ENCODE measurements around the gene SHD. TPM values are rescaled to one million over a fixed set of nuclear protein-coding genes. Genes with fewer than 3 reads are reported as not detected.
A peak's percentile ranks its signal among the peaks of the same experiment; 100 is the strongest.

The SHD gene
- total RNA-seq, 2 experiments from 2014 or later: not detected

DNA sequence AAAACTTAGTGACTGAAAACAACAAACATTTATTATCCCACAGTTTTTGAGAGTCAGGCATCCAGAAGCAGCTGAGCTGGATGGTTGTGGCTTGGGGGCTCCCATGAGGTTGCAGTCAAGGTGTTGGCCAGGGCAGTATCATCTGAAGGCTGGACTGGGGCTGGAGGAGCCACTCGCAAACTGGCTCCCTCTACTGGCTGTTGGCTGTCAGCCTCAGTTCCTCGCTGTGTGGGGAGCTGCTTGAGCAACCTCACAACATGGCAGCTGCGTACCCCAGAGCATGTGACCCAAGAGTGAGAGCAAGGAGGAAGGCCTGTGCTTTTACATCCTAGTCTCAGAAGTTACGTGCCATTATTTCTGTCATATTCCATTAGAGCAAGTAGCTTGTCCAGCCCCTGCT, 22.5 kb upstream of the SHD start:
- ChIA-PET POLR2A (no interaction called here), CTCF (ENCODE audit: unreplicated experiment) (no interaction called here)
- Histone ChIP-seq H2AFZ (ENCODE audit: low read length) (no peak overlapping the region), H3K4me2 (ENCODE audit: low read length) (no peak overlapping the region), H3K36me3 (ENCODE audit: insufficient read depth, low read length) (peaks cover 86% of the 10 kb centered on the region), H3K9me2 (ENCODE audit: insufficient read depth, low read length) (no peaks in the 10 kb centered on the region), H3K27ac (ENCODE audit: low read depth, low read length, poor library complexity, severe bottlenecking) (no peak overlapping the region), H3K4me3 (ENCODE audit: low read depth, low read length, poor library complexity, severe bottlenecking) (no peak overlapping the region), H3K4me1 (ENCODE audit: insufficient read depth, low read length, poor library complexity, severe bottlenecking) (no peaks in the 10 kb centered on the region), H4K20me1 (ENCODE audit: insufficient read depth, low read length) (no peaks in the 10 kb centered on the region), H3K79me2 (ENCODE audit: insufficient read depth, low read depth, low read length) (no peaks in the 10 kb centered on the region), H3K9me3 (ENCODE audit: low read length) (peaks cover 17% of the 10 kb centered on the region; the same call in 1 of the 2 replicates)
- DNase-seq (ENCODE audit: low spot score): no peak
- BruUV-seq (replicated peaks): no TSS peak
- no peak for TF ChIP-seq EZH2phosphoT487 (IDR thresholded peaks at IDR 0.05; ENCODE audit: borderline replicate concordance, low read depth, low read length)
- TF ChIP-seq, protein P1, sequence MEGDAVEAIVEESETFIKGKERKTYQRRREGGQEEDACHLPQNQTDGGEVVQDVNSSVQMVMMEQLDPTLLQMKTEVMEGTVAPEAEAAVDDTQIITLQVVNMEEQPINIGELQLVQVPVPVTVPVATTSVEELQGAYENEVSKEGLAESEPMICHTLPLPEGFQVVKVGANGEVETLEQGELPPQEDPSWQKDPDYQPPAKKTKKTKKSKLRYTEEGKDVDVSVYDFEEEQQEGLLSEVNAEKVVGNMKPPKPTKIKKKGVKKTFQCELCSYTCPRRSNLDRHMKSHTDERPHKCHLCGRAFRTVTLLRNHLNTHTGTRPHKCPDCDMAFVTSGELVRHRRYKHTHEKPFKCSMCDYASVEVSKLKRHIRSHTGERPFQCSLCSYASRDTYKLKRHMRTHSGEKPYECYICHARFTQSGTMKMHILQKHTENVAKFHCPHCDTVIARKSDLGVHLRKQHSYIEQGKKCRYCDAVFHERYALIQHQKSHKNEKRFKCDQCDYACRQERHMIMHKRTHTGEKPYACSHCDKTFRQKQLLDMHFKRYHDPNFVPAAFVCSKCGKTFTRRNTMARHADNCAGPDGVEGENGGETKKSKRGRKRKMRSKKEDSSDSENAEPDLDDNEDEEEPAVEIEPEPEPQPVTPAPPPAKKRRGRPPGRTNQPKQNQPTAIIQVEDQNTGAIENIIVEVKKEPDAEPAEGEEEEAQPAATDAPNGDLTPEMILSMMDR (conservative IDR thresholded peaks at IDR 0.05; ENCODE audit: low read length): peak; percentile 67
- intact Hi-C loops (cut with micrococcal nuclease; ENCODE audit: unreplicated experiment): no loop called here

DNA sequence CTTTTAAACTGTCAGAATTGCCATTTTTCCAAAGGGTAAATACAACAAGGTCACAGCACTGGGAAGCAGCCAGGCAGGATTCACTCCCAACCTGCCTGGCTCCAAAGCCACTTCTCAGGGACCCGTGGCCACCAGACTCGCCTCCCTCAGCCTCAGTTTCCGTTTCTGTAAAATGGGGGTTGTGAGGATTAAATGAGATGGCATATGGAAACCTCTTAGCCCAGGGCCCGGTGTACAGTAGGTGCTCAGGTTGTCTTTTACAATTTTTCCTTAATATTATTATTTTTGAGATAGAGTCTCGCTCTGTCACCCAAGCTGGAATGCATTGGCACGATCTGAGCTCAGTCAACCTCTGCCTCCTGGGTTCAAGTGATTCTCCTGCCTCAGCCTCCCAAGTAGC, 22.0 kb upstream of the SHD start:
- POLR2A ChIA-PET: no interaction called here
- TF ChIP-seq EZH2phosphoT487 (IDR thresholded peaks at IDR 0.05; ENCODE audit: borderline replicate concordance, low read depth, low read length): no peak
- TF ChIP-seq, protein P1 (conservative IDR thresholded peaks at IDR 0.05; ENCODE audit: low read length): no peak

DNA sequence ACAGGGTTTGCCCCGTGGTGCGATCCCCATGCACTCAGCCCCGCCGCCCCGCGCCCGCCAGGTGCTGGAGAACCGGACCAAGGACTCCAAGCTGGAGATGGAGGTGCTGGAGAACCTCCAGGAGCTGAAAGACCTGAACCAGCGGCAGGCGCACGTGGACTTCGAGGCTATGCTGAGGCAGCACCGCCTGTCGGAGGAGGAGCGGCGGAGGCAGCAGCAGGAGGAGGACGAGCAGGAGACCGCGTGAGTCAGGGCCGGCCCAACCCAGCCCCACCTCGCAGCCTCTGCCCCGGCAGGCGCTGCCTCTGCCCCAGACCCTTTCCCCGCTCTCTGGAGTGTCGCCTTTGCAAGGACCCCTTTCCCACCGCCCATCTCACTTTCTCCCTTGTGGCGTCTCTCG, 20.9 kb upstream of the SHD start:
- H2AFZ ChIP-seq (ENCODE audit: low read length): no peak overlapping the region
- H3K79me2 ChIP-seq (ENCODE audit: insufficient read depth, low read depth, low read length): no peaks in the 10 kb centered on the region
- no peaks in the 10 kb centered on the region for H3K4me1 ChIP-seq (ENCODE audit: insufficient read depth, low read length, poor library complexity, severe bottlenecking)
- H3K4me3 ChIP-seq (ENCODE audit: low read depth, low read length, poor library complexity, severe bottlenecking): no peak overlapping the region
- no peaks in the 10 kb centered on the region for H3K9me2 ChIP-seq (ENCODE audit: insufficient read depth, low read length)
- POLR2A ChIA-PET: no interaction called here
- peaks cover 17% of the 10 kb centered on the region; the same call in 1 of the 2 replicates for H3K9me3 ChIP-seq (ENCODE audit: low read length)
- no TSS peak for BruUV-seq (replicated peaks)
- intact Hi-C loops (cut with micrococcal nuclease; ENCODE audit: unreplicated experiment): no loop called here
- peaks cover 87% of the 10 kb centered on the region for H3K36me3 ChIP-seq (ENCODE audit: insufficient read depth, low read length)
- TF ChIP-seq, protein P1 (conservative IDR thresholded peaks at IDR 0.05; ENCODE audit: low read length): no peak
- no peak for TF ChIP-seq EZH2phosphoT487 (IDR thresholded peaks at IDR 0.05; ENCODE audit: borderline replicate concordance, low read depth, low read length)
- no peak for DNase-seq (ENCODE audit: low spot score)
- H3K27ac ChIP-seq (ENCODE audit: low read depth, low read length, poor library complexity, severe bottlenecking): no peak overlapping the region
- no peaks in the 10 kb centered on the region for H4K20me1 ChIP-seq (ENCODE audit: insufficient read depth, low read length)
- CTCF ChIA-PET (ENCODE audit: unreplicated experiment): no interaction called here
- no peak overlapping the region for H3K4me2 ChIP-seq (ENCODE audit: low read length)

More for the DNA sequence above, 22.0 kb upstream of the SHD start:
- Histone ChIP-seq H3K79me2 (ENCODE audit: insufficient read depth, low read depth, low read length) (no peaks in the 10 kb centered on the region), H2AFZ (ENCODE audit: low read length) (no peak overlapping the region), H3K36me3 (ENCODE audit: insufficient read depth, low read length) (peaks cover 86% of the 10 kb centered on the region), H3K9me3 (ENCODE audit: low read length) (peaks cover 17% of the 10 kb centered on the region; the same call in 1 of the 2 replicates), H3K27ac (ENCODE audit: low read depth, low read length, poor library complexity, severe bottlenecking) (no peak overlapping the region), H3K9me2 (ENCODE audit: insufficient read depth, low read length) (no peaks in the 10 kb centered on the region), H3K4me2 (ENCODE audit: low read length) (no peak overlapping the region), H4K20me1 (ENCODE audit: insufficient read depth, low read length) (no peaks in the 10 kb centered on the region), H3K4me3 (ENCODE audit: low read depth, low read length, poor library complexity, severe bottlenecking) (no peak overlapping the region), H3K4me1 (ENCODE audit: insufficient read depth, low read length, poor library complexity, severe bottlenecking) (no peaks in the 10 kb centered on the region)
- BruUV-seq (replicated peaks): no TSS peak
- intact Hi-C loops (cut with micrococcal nuclease; ENCODE audit: unreplicated experiment): no loop called here
- no peak for DNase-seq (ENCODE audit: low spot score)
- CTCF ChIA-PET (ENCODE audit: unreplicated experiment): no interaction called here
